SK-N-SH treated with all-trans-retinoic acid at 6 μM for 48 hours (cell line): ENCODE results near the gene PNLDC1.

ENCODE experiments used
- ARNTL ChIP-seq: fragments of 450-650 bp; formaldehyde crosslinking; IDR thresholded peaks from 2 replicates; pipeline ENCODE4 v1.5.0; 2020; ENCODE audit warnings: low read depth, mild to moderate bottlenecking, moderate library complexity, borderline replicate concordance
- BACH2 ChIP-seq: fragments of 250-450 bp; sonication (Bioruptor Pico); IDR thresholded peaks from 2 replicates; pipeline ENCODE4 v1.9.0; 2021; ENCODE audit warnings: mild to moderate bottlenecking, borderline replicate concordance
- CSDC2 ChIP-seq: fragments of 250-450 bp; sonication (Bioruptor Pico); IDR thresholded peaks from 2 replicates; pipeline ENCODE4 v1.5.0; 2020; ENCODE audit warnings: mild to moderate bottlenecking, moderate library complexity
- CSRNP3 ChIP-seq: fragments of 250-450 bp; sonication (Bioruptor Pico); IDR thresholded peaks from 2 replicates; pipeline ENCODE4 v1.5.1; 2021; ENCODE audit warnings: mild to moderate bottlenecking, moderate library complexity
- ISL1 ChIP-seq: fragments of 250-450 bp; sonication (Bioruptor Pico); IDR thresholded peaks from 2 replicates; pipeline ENCODE4 v2.1.2; 2022; ENCODE audit warnings: mild to moderate bottlenecking, moderate library complexity
- PATZ1 ChIP-seq: fragments of 250-450 bp; sonication (Bioruptor Pico); IDR thresholded peaks from 2 replicates; pipeline ENCODE4 v1.8.0; 2020; ENCODE audit warnings: mild to moderate bottlenecking, moderate library complexity, borderline replicate concordance
- RARB ChIP-seq: fragments of 250-450 bp; sonication (Bioruptor Pico); IDR thresholded peaks from 2 replicates; pipeline ENCODE4 v1.8.0; 2021; ENCODE audit warnings: mild to moderate bottlenecking, moderate library complexity
- TCF4 ChIP-seq: fragments of 250-450 bp; sonication (Bioruptor Pico); IDR thresholded peaks from 2 replicates; pipeline ENCODE4 v1.8.0; 2021; ENCODE audit warnings: mild to moderate bottlenecking, moderate library complexity, borderline replicate concordance
- TOX ChIP-seq: fragments of 250-450 bp; sonication (Bioruptor Pico); IDR thresholded peaks from 2 replicates; pipeline ENCODE4 v1.8.0; 2021; ENCODE audit warnings: mild to moderate bottlenecking, moderate library complexity, borderline replicate concordance
- ZFP3 ChIP-seq: fragments of 250-450 bp; sonication (Bioruptor Pico); IDR thresholded peaks from 2 replicates; pipeline ENCODE4 v1.5.0; 2020; ENCODE audit warnings: mild to moderate bottlenecking, moderate library complexity
- ZFP30 ChIP-seq: fragments of 450-650 bp; formaldehyde crosslinking; IDR thresholded peaks from 2 replicates; pipeline ENCODE4 v1.5.0; 2022; ENCODE audit warnings: mild to moderate bottlenecking, moderate library complexity
- ZNF565 ChIP-seq: fragments of 450-650 bp; formaldehyde crosslinking; conservative IDR thresholded peaks from 2 replicates; pipeline ENCODE4 v1.5.0; 2020; ENCODE audit warnings: low read depth, mild to moderate bottlenecking, moderate library complexity
- ZNF8 ChIP-seq: fragments of 450-650 bp; formaldehyde crosslinking; IDR thresholded peaks from 2 replicates; pipeline ENCODE4 v1.5.0; 2020; ENCODE audit warnings: mild to moderate bottlenecking, moderate library complexity
- TF ChIP-seq, protein P1 (sequence below): fragments of 250-450 bp; sonication (Bioruptor Pico); IDR thresholded peaks from 2 replicates; pipeline ENCODE4 v1.5.0; 2020; ENCODE audit warnings: mild to moderate bottlenecking, moderate library complexity

DNA sequence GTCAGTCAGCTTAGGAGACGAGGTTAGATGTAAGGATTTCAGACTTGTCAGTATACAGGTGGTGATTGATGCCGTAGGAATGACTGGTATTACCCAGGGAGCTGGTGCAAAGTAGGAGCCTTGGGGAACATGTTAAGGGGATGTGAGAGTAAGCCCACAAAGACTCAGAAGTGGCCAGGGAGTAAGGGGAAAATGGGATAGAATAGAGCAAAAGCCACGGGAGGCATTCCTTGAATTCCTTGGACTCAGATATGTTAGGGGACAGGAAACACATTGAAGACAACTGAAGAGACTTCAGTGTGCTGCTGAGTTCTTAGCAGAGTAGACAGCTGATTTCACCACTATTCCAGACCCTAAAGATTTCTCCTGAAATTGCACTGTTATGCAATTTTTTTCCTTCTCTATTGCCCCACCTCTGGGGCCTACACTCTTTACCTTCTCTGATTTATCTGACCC lies 39.4 kb upstream of the PNLDC1 start:
- TF ChIP-seq CSDC2 (no peak), ZNF565 (no peak), PATZ1 (no peak), BACH2 (CRISPR knock-in tag) (no peak), ISL1 (no peak), ZNF8 (CRISPR knock-in tag) (no peak), CSRNP3 (no peak), ARNTL (CRISPR knock-in tag) (no peak), ZFP3 (CRISPR knock-in tag) (no peak), RARB (CRISPR knock-in tag) (no peak), ZFP30 (CRISPR knock-in tag) (no peak), TCF4 (CRISPR knock-in tag) (no peak), TOX (no peak)
- TF ChIP-seq, protein P1, sequence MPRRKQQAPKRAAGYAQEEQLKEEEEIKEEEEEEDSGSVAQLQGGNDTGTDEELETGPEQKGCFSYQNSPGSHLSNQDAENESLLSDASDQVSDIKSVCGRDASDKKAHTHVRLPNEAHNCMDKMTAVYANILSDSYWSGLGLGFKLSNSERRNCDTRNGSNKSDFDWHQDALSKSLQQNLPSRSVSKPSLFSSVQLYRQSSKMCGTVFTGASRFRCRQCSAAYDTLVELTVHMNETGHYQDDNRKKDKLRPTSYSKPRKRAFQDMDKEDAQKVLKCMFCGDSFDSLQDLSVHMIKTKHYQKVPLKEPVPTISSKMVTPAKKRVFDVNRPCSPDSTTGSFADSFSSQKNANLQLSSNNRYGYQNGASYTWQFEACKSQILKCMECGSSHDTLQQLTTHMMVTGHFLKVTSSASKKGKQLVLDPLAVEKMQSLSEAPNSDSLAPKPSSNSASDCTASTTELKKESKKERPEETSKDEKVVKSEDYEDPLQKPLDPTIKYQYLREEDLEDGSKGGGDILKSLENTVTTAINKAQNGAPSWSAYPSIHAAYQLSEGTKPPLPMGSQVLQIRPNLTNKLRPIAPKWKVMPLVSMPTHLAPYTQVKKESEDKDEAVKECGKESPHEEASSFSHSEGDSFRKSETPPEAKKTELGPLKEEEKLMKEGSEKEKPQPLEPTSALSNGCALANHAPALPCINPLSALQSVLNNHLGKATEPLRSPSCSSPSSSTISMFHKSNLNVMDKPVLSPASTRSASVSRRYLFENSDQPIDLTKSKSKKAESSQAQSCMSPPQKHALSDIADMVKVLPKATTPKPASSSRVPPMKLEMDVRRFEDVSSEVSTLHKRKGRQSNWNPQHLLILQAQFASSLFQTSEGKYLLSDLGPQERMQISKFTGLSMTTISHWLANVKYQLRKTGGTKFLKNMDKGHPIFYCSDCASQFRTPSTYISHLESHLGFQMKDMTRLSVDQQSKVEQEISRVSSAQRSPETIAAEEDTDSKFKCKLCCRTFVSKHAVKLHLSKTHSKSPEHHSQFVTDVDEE (CRISPR knock-in tag): no peak
